ENCODE data around the gene DRAP1.

The DRAP1 gene

GRCh38 chr11:65954771-65955170 is 35.5 kb downstream of the DRAP1 start:
- no peak for FAIRE-seq
- no peak for DNase-seq (ENCODE audit: extremely low spot score, insufficient read length, low read depth)

GRCh38 chr11:65958291-65958690 is 39.1 kb downstream of the DRAP1 start:
- DNase-seq (ENCODE audit: extremely low spot score, insufficient read length, low read depth) (no peak), FAIRE-seq (no peak)

- DNase-seq (ENCODE audit: extremely low spot score, insufficient read length, low read depth) (no peak), FAIRE-seq (no peak)
Measured at GRCh38 chr11:65958774-65959420, 39.7 kb downstream of the DRAP1 start.

GRCh38 chr11:65960824-65961266 is 41.6 kb downstream of the DRAP1 start:
- DNase-seq (ENCODE audit: extremely low spot score, insufficient read length, low read depth) (no peak), FAIRE-seq (no peak)

- peak; percentile 96 for FAIRE-seq
Measured at GRCh38 chr11:65961267-65962140, 42.3 kb downstream of the DRAP1 start, which contains the start of gene SART1. Gene SART1 (plus strand): TSS chr11:65961734. CDS start chr11:65961781, 47 bp downstream.

GRCh38 chr11:65962141-65962564 is 42.9 kb downstream of the DRAP1 start:
- FAIRE-seq = no peak
- no peak for DNase-seq (ENCODE audit: extremely low spot score, insufficient read length, low read depth)

More at GRCh38 chr11:65961267-65962140, 42.3 kb downstream of the DRAP1 start, which contains the start of gene SART1:
- peak; percentile 98 for DNase-seq (ENCODE audit: extremely low spot score, insufficient read length, low read depth)

- FAIRE-seq (no peak), DNase-seq (ENCODE audit: extremely low spot score, insufficient read length, low read depth) (no peak)
Measured at GRCh38 chr11:65964906-65965305, 45.7 kb downstream of the DRAP1 start.

- FAIRE-seq (no peak), DNase-seq (ENCODE audit: extremely low spot score, insufficient read length, low read depth) (no peak)
Measured at GRCh38 chr11:65965986-65966762, 46.9 kb downstream of the DRAP1 start.

- DNase-seq (ENCODE audit: extremely low spot score, insufficient read length, low read depth) (no peak), FAIRE-seq (no peak)
Measured at GRCh38 chr11:65967329-65967934, 48.2 kb downstream of the DRAP1 start.

GRCh38 chr11:65968600-65969482 is 49.6 kb downstream of the DRAP1 start:
- DNase-seq (ENCODE audit: extremely low spot score, insufficient read length, low read depth) = no peak
- no peak for FAIRE-seq
